HepG2 (cell line): ENCODE data around the gene UNC5C. TPM values are rescaled to one million over a fixed set of nuclear protein-coding genes. Genes with fewer than 3 reads are reported as not detected.

Experiments used
- CBFB ChIP-seq: sonication (generic); formaldehyde crosslinking; IDR thresholded peaks from 2 replicates; pipeline ENCODE4 v1.4.0; 2020; ENCODE audit warnings: missing genetic modification reagents
- CBX2 ChIP-seq, 2 experiments: fragments of 200-600 bp in 1 of 2; sonication (generic); formaldehyde crosslinking in 1 of 2; IDR thresholded peaks; 2 replicates each; pipeline versions ENCODE4 v1.7.0 to v1.8.1; 2018 to 2022; ENCODE audit warnings: low read depth in 2 of 2, low read length in 1 of 2, mild to moderate bottlenecking in 1 of 2, missing genetic modification reagents in 1 of 2
- DNMT3B ChIP-seq: conservative IDR thresholded peaks from 2 replicates; pipeline ENCODE4 v1.6.1; 2016; ENCODE audit warnings: missing biosample characterization, control low read depth
- GZF1 ChIP-seq: sonication (generic); formaldehyde crosslinking; IDR thresholded peaks from 2 replicates; pipeline ENCODE4 v1.5.1; 2020; ENCODE audit warnings: mild to moderate bottlenecking, missing genetic modification reagents
- HNRNPLL ChIP-seq: fragments of 200-400 bp; formaldehyde crosslinking; IDR thresholded peaks from 2 replicates; pipeline ENCODE4 v1.6.1; 2017; ENCODE audit warnings: mild to moderate bottlenecking, low read depth, low read length; ENCODE audit not compliant: poor library complexity, severe bottlenecking
- KLF6 ChIP-seq: IDR thresholded peaks from 2 replicates; pipeline ENCODE4 v1.8.0; 2016; ENCODE audit warnings: missing biosample characterization, missing genetic modification reagents
- PTBP1 ChIP-seq: fragments of 200-400 bp; formaldehyde crosslinking; IDR thresholded peaks from 2 replicates; pipeline ENCODE4 v1.6.1; 2018; ENCODE audit warnings: low read length, low read depth; ENCODE audit not compliant: poor library complexity, severe bottlenecking
- SKIL ChIP-seq: sonication (generic); formaldehyde crosslinking; IDR thresholded peaks from 2 replicates; pipeline ENCODE4 v1.8.0; 2022; ENCODE audit warnings: missing genetic modification reagents, mild to moderate bottlenecking, moderate library complexity, borderline replicate concordance
- SRSF4 ChIP-seq: fragments of 200-400 bp; formaldehyde crosslinking; IDR thresholded peaks from one replicate; pipeline ENCODE4 v1.6.1; 2018; ENCODE audit warnings: mild to moderate bottlenecking, low read depth, low read length, moderate library complexity; ENCODE audit not compliant: poor library complexity, severe bottlenecking
- ZBTB20 ChIP-seq: sonication (generic); formaldehyde crosslinking; IDR thresholded peaks from 2 replicates; pipeline ENCODE4 v1.8.1; 2023; ENCODE audit warnings: missing genetic modification reagents, low read depth, mild to moderate bottlenecking, borderline replicate concordance
- ZBTB37 ChIP-seq: sonication (generic); formaldehyde crosslinking; IDR thresholded peaks from 2 replicates; pipeline ENCODE4 v1.4.0; 2020; ENCODE audit warnings: mild to moderate bottlenecking, missing genetic modification reagents
- ZNF607 ChIP-seq: sonication (generic); formaldehyde crosslinking; IDR thresholded peaks from 2 replicates; pipeline ENCODE4 v1.5.1; 2020; ENCODE audit warnings: missing genetic modification reagents, mild to moderate bottlenecking, borderline replicate concordance
- ZNF615 ChIP-seq: sonication (generic); formaldehyde crosslinking; IDR thresholded peaks from 2 replicates; pipeline ENCODE4 v1.5.0; 2020; ENCODE audit warnings: mild to moderate bottlenecking, missing genetic modification reagents, borderline replicate concordance
- ZNF616 ChIP-seq: sonication (generic); formaldehyde crosslinking; IDR thresholded peaks from 2 replicates; pipeline ENCODE4 v1.5.0; 2020; ENCODE audit warnings: low read depth, mild to moderate bottlenecking, missing genetic modification reagents
- ZNF619 ChIP-seq: sonication (generic); formaldehyde crosslinking; IDR thresholded peaks from 2 replicates; pipeline ENCODE4 v1.4.0; 2020; ENCODE audit warnings: mild to moderate bottlenecking, missing genetic modification reagents
- polyA plus RNA-seq, 8 experiments: library from polyadenylated mRNA; depleted of rRNA in 3 of 8; stranded (reverse) in 7 of 8; unstranded in 1 of 8; fragments of >200 nt; fragmentation: Illumina TruSeq in 4 of 8; extraction: Trizol in 4 of 8; gene quantifications; 2 replicates each; pipeline versions ENCODE4 v1.2.1 to v1.2.3, GENCODE V29; 2011 to 2016; ENCODE audit warnings: low read depth in 4 of 8, missing spikeins in 1 of 8, mixed read lengths in 1 of 8; ENCODE audit not compliant: insufficient read depth in 1 of 8
- total RNA-seq, 5 experiments: library from RNA; depleted of rRNA; stranded (reverse); fragments of >200 nt; fragmentation: Illumina TruSeq; extraction: Trizol; gene quantifications; 2 replicates each; pipeline ENCODE4 v1.2.3, GENCODE V29; 2016; ENCODE audit warnings: low read depth in 1 of 5

UNC5C gene
- total and polyA plus RNA-seq, 2 of the 13 experiments (the other 11 are each of a cell fraction or from before 2014, with no cell fraction given): not detected

- TF ChIP-seq ZBTB37 (CRISPR knock-in tag): no peak
- TF ChIP-seq ZBTB20: no peak
- no peak for TF ChIP-seq ZNF619 (CRISPR knock-in tag)
- no peak for TF ChIP-seq ZNF616
- no peak for TF ChIP-seq GZF1 (CRISPR knock-in tag)
- TF ChIP-seq ZNF615 (CRISPR knock-in tag): no peak
- TF ChIP-seq CBFB: no peak
- no peak for TF ChIP-seq CBX2 (IDR thresholded peaks at IDR 0.05; ENCODE audit: low read depth, low read length)
- TF ChIP-seq CBX2 (CRISPR knock-in tag; IDR thresholded peaks at IDR 0.05; ENCODE audit: low read depth): no peak
- TF ChIP-seq SKIL (CRISPR knock-in tag): no peak
- no peak for TF ChIP-seq SRSF4
- TF ChIP-seq HNRNPLL: no peak
- no peak for TF ChIP-seq DNMT3B
- TF ChIP-seq PTBP1: no peak
- TF ChIP-seq ZNF607 (CRISPR knock-in tag): no peak
- no peak for TF ChIP-seq KLF6 (CRISPR knock-in tag)
- TF ChIP-seq, all 625 proteins: peak for 0
Observed at GRCh38 chr4:95444812-95445211, 104.0 kb downstream of the UNC5C start (continued).
